Forelimb muscle (tissue), 1 donor: ENCODE results near the gene CDC42EP3. TPM values are rescaled to one million over a fixed set of nuclear protein-coding genes. Genes with fewer than 3 reads are reported as not detected.

Source experiments
- DNase-seq: peaks from one replicate; pipeline ENCODE4 v3.0.0-alpha.2; 2013; ENCODE audit warnings: low read depth
- polyA plus RNA-seq: library from polyadenylated mRNA; unstranded; fragments of 120-200 nt; gene quantifications from one replicate; pipeline ENCODE4 v1.2.1, GENCODE V29; 2013; ENCODE audit not compliant: insufficient read length

Gene CDC42EP3
- polyA plus RNA-seq, 1 donor = 39.1 TPM

- no peak for DNase-seq
Measured at GRCh38 chr2:37656512-37657423, 14.7 kb downstream of the CDC42EP3 start.

DNA sequence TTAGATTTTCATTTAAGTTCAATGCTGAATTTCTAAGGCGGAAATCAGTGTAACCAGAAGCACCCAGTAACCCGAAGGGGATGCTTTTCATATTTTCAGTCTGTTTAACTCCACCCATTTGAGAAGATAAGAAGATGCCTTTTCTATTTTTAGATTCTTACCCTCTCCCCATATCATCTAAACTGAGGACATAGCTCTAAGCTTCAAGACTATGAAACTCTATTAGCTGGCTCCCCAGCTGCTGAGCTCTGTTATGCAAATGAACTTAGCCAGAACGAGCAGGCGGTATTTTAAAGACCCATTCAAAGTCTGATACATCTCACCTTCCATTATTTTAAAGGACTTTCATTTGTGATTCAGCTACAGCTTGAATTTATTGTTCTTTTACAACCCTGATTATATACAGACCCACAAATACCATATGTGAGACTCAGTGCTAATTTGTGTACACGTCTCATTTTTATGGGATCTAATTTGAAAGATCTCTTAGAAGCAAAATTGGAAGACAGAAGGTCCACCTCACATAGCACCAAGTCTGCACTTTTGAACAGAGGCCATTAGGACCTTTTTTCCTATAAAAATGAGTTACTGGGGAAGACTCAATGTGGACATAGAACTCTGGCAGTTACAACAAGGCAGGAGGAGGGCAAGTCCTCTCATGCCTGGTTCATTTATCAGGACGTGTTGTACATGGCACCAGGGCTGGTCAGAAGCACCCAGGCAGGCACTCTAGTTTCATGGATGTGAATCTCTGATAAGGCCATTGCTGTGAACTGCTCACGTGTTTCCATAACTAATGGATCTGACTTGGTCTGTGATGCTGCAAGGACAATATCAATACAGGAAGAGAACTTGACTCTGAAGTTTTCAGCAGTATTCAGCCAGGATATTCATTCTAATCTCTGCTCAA, 16.3 kb downstream of the CDC42EP3 start:
- no peak for DNase-seq

DNA sequence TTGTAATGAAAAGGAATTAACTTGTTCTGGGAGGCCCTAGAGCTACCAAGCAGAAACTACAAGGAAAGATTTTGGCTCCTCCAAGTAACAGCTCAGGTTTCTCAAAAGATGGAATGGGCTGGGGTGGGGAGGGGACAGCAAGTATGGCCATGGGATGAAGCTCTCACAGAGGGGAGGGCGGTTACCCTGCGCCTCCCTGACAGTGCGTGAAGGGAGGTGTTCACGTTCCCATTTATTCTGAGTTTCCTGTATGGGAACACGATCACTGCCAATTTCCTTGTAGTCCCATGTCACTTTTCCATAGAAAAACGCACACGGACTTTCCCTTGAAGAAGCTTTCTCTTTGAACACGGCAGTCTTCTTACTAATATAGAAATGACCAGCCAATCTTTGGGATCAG, 17.0 kb downstream of the CDC42EP3 start:
- DNase-seq = no peak

GRCh38 chr2:37653805-37654378, 17.6 kb downstream of the CDC42EP3 start:
- no peak for DNase-seq

DNA sequence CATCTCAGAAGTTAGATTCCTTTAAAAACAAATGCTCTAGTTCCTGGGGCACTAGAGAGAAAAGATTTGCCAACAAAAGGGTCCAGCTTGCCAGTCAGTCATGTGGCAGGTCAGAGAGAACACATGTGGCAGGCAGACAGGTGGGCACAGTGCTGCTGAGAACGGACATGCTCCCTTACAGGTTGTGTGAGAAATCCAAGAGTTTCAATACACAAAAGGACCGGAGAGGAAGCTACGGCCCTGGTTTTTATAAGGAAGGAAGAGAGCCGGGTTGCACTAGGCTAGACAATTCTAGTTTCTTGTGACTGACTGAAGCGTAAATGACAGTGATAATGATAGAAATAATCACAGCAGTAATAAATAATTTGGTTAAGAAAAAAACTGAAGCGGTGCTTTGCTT, 18.3 kb downstream of the CDC42EP3 start:
- DNase-seq = no peak

DNA sequence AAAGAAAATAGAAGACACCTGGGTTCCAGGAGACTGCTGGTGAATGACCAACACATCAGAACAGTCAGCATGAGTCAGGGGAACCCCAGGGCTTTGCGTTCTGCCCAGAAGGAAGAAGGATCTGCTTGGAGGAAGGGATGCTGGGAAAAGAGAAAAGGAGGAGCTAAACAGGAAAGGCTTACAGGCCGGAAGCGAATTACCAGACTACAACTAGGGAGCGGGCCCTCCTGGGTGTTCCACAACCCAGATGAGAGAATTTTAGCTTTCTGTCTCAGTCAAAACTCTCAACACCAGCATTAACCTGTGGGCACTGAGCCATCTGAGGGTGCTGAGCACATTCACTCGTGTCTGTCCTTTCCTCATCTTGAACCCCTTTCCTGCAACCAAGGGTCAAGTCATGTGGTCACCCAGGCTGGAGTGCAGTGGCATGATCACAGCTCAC, 19.2 kb downstream of the CDC42EP3 start:
- DNase-seq = no peak

DNA sequence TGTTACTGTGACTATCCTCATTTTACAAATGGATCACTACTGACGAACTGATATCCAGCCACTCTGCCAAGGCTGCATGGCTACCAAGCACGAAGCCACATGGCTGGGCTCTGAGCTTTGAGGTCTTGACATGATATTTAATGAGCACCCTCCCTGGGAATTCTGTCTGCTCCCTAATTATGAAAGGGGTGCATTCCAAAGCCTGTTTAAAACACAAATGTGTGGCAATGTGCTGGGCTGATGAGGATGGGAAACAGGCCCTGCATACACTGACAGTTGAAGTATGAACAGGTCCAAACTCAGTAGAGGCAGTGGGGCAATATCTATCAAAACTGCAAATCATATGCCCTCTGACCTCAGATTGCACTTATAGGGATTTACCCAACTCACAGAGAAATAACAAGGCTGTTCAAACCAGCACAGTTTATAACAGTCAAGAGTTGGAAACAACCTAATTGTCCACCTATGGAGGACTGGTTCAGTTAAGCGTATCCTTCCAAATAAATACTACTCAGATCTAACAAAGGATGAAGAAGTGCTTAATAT, 20.8 kb downstream of the CDC42EP3 start:
- no peak for DNase-seq

- no peak for DNase-seq
Measured at GRCh38 chr2:37649518-37649917, 21.9 kb downstream of the CDC42EP3 start.

- no peak for DNase-seq
Measured at GRCh38 chr2:37648331-37649011, 23.0 kb downstream of the CDC42EP3 start.

DNA sequence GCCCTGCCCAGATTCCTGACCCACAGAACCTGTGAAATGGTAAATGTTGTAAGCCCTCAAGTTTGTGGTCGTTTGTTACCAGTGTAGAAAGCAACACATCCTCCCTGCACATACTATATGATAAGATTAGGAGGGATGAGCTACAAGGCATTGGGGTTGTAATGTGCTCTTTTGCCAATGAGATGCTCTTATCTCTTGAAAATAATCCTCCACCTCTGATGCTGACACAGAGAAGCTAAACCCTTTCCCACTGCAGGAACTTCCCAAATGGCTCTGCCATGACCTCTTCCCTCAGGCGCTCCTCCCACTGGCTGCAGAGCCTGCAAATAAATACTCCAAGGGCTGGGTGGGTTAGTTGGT, 23.5 kb downstream of the CDC42EP3 start:
- DNase-seq = no peak

DNA sequence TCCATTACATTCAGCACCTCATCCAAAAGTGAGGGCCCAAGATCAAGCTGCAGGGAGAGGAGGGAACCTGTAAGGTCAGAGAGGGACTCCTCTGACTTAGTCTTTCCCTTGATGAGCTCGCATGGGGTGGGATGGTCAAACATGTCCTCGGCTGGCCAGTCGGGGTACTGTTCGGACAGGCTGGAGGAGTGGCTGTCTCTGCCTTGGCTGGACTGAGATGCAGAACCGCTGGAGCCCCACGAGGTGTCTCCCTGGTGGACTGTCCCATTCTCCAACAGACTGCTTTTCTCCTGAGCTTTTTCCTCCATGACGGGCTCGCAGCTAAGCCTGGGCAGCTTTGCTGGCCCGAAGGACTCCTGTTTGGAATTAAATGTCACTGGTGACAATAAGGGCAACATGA, 25.6 kb downstream of the CDC42EP3 start:
- DNase-seq = no peak

DNA sequence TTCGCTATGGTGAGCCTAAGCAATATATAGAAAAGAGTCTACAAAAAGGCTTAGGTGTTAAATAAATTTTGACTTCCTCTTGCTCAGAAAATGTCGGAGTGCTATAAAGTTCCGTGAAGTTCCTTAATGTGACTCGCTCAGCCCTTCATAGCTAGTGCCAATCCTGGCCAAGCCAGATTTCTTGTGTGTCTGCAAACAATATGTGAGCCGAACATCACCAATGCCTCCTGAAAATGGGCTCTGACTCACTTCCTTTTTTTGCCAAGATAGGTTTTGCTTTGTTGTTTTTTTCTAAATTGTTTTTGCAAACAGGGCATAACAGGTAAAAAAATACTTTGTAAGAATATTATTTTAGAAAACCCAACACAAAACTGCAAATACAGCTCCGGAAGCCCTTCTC, 26.1 kb downstream of the CDC42EP3 start:
- no peak for DNase-seq

GRCh38 chr2:37644191-37644590, 27.3 kb downstream of the CDC42EP3 start:
- DNase-seq = no peak

DNA sequence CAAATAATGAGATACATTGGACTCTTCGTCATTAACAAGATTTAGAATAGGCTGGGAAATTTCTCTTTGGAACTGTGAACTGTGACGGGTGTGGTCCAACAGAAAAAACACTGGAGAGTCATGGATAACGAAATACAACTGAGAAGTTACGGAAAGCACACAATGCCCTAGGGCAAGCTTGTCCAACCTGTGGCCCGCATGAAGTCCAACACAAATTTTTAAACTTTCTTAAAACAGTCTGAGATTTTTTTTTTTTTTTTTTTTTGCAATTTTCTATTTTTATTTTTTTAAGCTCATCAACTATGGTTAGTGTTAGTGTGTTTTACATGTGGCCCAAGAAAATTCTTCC, 27.7 kb downstream of the CDC42EP3 start:
- DNase-seq = no peak

DNA sequence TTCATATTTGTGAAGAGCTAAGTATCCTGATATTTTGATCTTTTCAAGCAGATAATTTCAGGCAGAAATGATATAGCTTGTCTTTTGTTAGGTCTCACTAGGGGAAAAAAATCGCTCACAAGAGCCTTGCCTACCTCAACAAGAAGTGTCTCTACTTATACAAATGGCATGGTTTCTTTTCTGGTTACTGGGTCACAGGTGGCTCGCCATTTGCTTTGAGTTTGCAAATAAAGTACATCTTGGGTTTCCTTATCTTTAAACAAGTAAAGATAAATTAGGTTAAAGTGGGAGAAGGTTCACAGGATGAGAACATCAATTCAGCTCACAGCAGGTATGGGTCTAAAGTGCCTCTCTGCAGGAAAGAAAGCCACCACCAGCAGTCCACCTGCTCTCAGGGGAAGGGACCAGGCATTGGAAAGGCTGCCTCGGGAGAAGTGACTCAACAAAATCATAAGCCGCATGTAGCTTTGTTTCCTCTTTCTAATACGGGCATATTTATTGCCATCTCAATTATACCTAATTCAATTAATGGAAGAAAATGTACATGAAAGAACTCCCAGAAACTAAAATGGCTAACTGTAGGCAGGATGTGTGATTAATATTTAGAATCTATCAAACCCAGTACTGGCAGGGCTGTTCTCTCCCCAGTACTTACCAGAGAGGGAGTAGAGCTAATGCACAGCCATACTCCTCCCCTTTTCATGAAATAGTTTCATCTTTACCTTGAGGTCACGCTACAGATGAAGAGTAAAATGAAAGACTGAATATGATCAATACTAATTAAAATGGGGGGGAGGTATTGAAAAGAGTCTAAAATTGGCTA, 28.3 kb downstream of the CDC42EP3 start:
- DNase-seq = no peak

GRCh38 chr2:37641582-37642171, 29.8 kb downstream of the CDC42EP3 start:
- DNase-seq = no peak

DNA sequence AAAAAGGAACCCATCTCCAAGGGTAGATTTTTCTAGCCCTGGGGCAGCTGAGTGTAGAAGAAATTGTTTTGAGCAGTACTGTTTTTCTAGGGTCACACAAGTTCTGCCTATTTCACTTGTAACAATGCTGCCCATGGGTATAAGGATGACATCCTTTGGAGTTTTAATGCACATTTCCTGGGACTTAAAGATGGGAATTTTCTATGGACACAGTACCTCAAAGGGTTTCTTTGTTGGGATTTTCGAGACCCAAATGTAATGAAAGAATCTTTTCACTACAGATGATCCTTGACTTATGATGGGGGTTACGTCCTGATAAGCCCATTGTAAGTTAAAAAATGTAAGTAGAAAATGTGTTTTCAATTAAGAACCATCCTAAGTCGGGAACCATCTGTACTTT, 31.8 kb downstream of the CDC42EP3 start:
- DNase-seq = no peak

DNA sequence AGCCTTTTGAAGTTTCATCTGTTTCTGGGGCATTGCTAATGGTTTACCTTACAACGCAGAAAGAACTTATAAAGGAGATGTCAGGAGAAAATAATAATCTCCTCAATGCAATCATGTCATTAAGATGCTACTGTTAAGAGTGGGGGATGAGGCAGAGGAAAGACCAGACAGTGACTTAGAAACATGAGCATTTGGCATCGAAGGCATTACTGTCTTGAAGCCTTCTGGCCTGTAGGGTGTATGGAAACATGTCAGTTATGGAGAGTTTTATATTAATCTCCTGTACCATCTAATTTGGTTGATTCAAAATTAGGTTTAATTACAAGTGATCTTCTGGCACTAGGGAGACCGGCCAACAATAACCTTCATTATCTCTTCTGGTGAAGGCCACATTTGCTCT, 32.5 kb downstream of the CDC42EP3 start:
- no peak for DNase-seq

GRCh38 chr2:37637985-37638384, 33.5 kb downstream of the CDC42EP3 start:
- no peak for DNase-seq

DNA sequence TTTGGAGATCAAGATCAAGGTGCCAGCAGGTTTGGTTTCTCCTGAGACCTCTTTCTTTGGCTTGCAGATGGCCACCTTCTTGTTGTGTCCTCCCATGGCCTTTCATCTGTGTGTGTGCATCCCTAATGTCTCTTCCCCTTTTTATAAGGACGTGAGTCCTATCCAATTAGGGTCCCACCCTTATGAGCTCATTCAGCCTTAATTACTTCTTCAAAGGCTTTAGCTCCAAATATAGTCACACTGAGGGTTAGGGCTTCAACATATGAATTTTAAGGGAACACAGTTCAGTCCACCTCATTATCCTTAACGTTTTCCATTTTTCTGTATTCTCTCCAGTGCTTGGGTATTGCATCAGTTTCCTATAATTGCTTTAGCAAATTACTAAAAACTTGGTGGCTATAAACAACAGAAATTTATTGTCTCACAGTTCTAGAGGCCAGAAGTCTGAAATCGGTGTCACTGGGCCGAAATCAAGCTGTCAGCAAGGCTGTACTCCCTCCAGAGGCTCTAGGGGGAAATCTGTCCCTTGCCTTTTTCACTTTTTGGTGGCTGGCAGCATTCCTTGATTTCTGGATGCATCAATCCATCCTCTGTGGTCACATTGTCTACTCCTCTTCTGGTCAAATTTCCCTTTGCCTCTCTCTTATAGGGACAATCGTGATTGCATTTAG, 34.1 kb downstream of the CDC42EP3 start:
- no peak for DNase-seq
